Activated CD4-positive, alpha-beta T cell treated with anti-CD3 and anti-CD28 coated beads, Interleukin-2, Interleukin-6, amounts not matched to agents 100 ng/mL and 50 ng/mL, durations not matched to agents 16 hours and 8 hours (primary cell): Measurements from ENCODE around the gene TBC1D14.

Experiments used
- DNase-seq: peaks from one replicate; pipeline ENCODE4 v3.0.0-alpha.2; 2020

Gene TBC1D14

DNA sequence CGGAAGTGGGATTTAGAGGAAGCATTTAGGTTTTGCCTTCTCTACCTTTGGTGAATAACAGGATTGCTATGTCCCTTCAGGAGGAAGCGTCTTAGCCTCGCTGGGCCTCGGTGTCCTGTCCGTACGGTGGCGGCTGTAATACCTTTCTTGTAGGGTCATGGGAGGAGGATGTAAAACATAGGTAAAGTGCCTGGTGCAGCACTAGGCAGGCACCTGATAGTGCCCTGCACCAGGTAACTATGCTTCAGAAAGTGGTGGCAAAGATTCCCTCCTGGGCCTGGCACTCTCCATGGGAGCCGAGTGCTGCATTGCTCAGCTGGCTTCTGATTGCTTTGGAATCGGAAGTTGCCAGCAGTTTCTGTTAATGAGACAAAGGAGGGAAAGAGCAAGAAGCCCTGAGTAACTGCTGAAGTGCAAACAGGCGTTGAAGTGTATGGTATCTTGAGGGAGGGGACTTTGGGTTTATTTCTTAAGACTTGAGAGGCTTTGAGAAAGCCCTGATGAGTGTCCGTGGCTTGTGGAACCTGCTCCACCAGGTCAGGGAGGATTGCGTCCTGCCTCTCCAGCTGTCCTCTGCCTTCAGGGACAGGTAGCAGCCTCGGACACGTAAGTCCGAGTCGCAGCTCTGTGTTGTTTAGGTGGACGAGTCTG, 45.8 kb downstream of the TBC1D14 start:
- no peak for DNase-seq

DNA sequence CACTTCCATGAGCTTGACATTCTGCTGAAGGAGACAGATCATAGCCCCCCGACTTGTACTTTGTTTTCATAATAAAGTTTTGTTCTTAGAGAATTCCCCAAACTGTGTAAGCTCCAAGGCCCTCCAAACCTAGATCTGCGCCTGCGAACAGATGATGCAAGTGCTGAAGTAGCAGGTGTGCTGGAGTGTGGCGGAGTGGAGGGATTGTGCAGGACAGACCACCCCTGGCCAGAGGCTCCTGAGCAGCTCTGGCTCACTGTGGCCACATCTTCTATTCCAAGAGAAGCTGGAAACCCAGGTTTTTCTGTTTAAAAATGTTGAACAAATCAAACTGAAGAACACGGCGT, 46.4 kb downstream of the TBC1D14 start:
- DNase-seq = no peak

DNA sequence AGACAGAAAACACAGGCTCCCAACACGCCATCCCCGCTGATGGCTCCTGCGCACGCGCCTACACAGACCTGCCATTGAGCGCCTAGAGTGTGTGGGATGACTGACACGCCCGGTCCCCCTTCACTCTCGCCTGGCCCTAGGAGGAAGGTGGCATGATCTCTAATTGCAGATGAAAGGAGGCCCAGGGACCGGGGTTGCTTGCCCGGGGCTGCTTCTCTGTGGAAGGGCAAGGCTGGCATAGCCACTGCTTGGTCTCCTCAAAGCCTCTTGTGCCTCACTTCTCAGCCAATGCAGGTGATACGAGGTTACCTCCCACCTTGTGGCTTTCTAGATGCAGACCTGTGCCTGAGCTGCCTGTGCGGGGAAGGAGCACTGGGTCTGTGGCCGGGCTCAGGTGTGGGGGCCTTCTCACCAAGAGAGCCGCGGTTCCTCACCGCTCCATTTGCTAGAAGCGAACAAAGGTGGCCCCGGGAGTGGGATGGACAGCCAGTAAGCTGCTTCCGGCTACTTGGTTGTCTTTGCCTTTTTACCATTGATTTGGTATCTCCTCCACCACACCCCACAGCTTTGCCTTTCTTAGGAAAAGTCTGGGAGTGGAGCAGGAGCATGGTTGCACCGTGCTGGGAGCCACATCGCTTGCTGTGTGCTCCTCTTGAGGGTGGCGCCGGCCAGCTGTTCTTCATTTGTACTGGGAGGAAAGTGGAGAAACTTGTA, 47.0 kb downstream of the TBC1D14 start:
- DNase-seq = no peak

DNA sequence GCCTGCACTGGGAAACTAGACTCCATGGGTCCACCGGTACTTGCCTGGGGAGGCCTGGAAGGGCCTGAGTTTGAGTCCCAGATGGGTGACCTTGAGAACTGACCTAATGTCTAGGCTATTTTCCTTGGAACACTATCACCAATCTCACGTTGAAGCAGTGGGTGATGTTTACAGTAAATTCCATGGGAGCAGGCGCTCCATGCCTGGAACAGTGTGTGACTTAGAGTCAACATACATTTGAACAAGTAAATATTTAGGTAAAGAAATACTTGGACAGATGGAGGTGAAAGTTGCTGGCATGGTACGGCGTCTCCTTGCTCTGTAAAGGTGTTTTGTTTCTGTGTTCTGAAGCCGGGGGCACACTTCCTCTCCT, 47.5 kb downstream of the TBC1D14 start:
- DNase-seq = no peak

DNA sequence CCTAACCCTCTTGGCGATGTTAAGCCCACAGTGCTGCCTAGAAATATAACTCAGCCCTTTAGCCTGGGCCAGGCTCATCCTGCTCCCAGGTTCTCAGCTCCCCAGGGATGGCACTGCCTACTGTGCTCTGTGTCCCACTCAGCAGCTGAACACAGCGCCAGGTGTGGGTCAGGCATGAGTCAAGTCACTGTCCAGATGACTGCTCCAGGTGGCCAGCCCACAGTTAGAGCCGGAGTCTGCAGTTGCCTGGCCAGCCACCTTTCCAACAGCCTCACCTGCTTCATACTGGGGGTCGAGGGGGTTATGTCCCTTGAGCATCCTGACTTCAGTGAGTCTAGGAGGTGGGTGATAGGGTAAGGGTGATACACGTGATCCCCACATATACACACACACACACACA, 48.4 kb downstream of the TBC1D14 start:
- DNase-seq = no peak

DNA sequence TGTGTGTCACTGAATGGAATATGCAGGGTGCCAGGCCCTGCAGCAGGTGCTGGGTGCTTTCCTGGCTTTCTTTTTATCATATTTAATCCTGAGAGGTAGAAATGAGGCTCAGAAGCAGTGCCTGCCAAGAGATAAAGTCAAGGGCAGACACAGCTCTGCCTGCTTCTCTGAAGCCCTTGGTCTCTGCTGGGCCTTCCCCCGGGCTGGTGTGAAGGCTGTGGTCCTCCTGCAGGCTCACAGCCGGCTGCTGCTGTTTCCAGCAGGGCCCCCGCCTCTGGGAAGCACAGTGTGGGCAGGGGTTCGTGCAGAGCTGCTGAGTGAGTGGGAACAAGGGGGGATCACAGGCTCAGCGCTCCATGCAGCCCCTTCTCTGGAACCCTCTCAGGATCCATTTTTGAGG, 49.6 kb downstream of the TBC1D14 start:
- no peak for DNase-seq

DNA sequence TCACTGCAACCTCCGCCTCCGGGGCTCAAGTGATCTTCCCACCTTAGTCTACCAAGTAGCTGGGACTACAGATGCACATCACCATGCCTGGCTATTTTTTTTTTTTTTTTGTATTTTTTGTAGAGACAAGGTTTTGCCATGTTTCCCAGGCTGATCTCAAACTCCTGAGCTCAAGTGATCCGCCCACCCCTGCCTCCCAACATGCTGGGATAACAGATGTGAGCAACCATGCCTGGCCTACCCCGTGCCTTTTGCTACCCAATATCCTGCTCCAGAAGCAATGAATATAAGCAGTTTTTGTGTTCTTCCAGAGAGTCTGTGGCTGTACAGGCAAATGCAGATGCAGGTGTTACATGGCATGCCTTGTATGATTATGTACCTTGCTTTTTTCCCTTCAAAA, 50.5 kb downstream of the TBC1D14 start:
- DNase-seq = no peak

DNA sequence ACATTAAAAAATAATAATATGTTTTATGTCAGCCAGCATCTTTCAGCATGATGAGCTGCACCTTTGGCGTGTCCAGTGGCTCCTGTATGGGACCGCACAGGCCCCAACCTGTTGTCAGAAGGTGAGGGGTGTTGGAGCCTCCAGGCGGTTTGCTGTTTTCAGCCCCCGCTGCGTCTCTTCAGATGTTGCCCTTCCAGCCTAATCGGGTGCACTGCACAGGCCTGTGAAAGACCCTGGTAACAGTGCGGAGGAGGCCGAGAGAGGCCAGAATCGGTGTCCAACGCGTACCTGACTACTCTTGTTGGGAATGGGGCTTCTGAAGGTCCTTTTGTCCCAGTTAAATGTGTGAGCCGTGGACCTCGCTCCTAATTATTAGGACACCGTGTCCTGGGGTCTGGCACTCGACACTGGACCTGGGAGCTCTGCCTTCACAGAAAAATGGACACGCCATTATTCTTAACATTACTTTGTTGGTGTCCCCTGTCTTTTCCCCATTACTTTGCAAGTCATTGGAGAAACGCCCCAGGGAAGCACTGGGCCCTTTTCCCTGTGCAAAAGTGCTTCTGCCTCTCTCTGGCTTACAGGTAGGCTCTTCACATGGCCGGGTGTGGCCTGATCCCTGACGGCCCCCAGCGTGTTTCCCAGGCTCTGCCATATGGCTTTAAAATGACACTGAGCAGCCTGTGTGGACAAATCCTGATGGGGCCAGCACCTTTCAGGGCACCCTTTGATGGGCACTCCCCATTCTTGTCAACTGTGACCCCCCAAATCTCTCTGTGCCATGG, 51.2 kb downstream of the TBC1D14 start:
- DNase-seq = no peak

DNA sequence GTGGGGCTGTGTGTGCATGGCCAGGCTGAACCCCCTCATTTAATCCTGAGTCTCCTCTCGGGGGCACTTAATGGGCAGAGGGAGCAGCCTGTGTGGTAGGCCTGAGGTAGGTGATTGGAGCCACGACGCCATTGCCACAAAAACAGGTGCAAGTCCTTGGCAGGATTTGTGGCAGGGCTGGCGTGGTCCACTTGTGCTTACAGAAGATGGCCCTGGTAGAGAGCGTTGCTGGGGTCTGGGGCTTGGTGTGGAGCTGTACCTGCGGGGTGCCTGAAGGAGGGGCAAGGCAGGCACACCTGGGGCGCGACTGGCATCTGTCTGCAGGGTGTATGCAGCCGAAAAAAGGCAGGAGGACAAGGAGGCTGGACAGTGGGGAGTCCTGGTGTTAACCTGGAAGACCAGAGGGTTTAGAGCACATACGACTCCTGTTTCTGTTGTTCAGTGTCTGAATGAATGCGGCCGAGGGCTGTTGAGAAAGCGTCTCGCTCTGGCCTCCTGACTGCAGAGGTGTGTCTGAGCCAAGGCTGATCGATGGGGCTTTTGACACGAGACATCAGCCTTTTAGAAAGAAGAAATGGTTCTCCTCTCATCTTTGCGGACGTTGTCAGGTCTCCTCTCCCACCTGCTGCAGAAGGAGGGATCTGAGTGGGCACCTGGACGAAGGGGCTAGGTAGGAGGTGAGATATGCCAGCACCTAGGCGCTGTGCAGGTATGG, 52.0 kb downstream of the TBC1D14 start:
- no peak for DNase-seq

DNA sequence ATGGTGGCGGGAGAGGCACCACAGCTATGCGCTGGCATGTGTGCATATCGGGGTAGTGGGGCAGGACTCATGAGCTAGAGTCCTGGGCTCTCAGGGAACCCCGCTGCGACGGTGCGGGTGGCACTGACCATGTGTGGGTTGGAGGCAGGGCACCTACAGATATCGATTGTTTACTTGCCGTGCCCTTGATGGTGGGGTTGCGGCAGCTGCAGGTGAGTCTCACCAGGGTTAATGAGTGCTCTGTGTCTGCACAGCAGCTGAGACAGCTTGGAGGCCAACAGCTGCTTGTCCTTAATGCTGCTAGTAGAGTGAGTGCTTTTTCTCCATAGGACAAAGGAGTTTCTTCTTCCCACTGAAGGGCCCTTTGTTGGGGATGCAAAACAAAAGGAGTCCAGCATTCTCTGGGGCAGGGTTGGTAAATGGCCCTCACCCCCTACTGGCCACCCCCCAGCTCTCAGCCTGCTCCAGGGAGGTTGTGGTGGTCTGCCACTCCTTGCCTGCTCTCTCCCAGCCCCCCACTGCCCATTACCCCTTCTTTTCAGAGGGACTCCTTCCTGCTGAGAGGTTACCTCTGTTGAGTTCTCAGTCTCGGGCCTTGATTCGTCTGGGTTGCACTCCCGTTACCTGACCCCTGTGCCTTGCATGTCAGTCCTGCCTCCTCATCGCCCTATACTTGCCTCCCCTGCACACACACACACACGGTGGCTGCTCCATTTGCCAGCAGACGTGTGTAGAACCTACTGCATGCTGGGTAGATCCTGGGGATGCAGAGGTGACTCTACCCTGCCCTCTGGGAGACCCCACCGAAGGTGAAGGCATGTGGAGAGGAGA, 52.8 kb downstream of the TBC1D14 start:
- no peak for DNase-seq

DNA sequence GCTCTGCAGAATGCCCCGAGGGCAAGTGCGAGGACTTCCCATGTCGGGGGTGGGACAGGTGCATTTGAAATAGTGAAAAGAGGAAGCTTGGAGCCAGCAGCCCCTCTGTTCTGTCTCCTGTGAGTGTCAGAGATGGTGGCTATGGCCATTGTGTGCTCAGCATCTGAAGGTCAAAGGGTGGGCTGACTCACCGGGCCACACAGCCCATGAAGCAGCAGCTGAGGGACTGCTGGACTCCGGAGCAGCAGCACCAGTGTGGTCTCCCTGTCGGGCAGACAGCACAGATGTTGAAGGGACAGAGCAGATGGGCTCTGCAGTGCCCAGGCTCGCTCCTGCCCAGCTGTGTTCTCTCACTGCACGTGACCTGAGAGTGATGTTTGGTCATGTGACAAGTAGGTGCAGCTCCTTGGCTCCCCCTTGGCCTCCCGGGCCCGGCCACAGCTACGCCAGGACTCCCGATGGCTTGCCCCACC, 53.5 kb downstream of the TBC1D14 start:
- DNase-seq = no peak

DNA sequence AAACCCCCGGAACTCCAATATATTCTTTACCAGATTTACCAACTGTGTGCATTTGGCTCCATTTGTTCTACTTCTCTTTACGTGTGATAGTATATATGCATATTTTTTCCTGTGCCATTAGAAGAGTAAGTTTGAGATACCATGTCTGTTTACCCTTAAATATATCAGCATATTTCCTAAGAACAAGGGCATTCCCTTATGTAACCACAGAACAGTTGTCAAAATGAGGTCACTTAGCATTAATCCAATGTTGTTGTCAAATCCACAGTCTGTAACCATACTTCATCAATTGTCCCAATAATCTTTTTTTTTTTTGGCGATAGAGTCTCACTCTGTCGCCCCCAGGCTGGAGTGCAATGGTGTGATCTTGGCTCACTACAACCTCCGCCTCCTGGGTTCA, 55.2 kb downstream of the TBC1D14 start:
- DNase-seq = no peak

DNA sequence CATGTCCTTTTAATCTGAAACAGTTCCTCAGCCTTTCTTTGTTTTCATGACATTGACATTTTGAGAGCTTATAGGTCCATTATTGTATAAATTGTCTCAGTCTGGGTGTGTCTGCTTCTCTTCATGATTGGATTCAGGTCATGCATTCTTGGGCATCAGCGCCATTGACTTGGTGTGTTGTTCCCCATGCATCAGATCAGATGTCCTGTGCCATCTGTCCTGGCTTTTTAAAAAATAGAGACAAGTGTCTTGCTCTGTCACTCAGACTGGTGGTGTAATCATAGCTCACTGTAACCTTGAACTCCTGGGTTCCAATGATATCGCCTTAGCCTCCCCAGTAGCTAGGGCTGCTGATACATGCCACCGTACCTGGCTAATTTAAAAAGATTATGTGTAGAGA, 55.7 kb downstream of the TBC1D14 start:
- no peak for DNase-seq

DNA sequence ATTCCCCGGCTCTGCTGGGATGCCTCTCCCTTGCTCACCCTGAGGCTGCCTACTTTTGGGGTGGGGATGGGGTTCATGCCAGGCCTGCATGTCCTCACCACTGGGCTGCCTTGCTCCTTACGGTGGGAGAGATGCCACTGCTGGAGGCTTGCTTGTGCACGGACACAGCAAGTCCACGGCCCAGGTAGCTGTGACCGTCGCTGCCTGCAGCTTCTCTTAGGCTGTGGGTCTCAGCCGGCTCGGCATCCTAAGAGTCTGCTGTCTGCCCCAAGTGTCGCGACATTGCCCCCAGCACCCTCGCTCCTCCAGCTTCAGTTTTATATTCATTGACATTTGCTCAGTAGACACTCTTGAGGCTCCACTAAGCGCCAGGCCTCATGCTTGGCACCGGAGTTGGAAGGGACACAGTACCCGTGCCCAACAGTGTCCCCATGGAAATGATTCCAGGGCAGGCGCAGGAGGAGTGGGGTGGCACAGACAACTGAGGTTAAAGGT, 58.3 kb downstream of the TBC1D14 start:
- DNase-seq = no peak

DNA sequence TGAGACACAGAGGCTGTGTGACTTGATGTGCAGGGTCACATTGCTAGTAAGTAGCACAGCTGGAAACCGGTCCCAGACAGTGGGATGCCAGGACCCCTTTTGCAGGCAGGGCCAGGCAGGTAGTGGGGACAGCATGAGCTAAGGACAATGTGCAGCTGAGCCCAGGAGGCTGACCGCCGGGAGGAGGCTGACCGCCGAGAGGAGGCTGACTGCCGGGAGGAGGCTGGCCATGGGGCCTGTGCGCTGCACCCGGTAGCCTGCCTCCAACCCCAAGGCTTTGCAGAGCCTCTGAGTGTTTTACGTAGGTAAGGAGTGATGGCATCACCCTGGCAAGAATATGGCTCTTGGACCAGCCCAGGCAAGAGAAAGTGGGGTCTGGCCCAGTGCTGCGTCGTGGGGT, 58.9 kb downstream of the TBC1D14 start:
- DNase-seq = no peak

DNA sequence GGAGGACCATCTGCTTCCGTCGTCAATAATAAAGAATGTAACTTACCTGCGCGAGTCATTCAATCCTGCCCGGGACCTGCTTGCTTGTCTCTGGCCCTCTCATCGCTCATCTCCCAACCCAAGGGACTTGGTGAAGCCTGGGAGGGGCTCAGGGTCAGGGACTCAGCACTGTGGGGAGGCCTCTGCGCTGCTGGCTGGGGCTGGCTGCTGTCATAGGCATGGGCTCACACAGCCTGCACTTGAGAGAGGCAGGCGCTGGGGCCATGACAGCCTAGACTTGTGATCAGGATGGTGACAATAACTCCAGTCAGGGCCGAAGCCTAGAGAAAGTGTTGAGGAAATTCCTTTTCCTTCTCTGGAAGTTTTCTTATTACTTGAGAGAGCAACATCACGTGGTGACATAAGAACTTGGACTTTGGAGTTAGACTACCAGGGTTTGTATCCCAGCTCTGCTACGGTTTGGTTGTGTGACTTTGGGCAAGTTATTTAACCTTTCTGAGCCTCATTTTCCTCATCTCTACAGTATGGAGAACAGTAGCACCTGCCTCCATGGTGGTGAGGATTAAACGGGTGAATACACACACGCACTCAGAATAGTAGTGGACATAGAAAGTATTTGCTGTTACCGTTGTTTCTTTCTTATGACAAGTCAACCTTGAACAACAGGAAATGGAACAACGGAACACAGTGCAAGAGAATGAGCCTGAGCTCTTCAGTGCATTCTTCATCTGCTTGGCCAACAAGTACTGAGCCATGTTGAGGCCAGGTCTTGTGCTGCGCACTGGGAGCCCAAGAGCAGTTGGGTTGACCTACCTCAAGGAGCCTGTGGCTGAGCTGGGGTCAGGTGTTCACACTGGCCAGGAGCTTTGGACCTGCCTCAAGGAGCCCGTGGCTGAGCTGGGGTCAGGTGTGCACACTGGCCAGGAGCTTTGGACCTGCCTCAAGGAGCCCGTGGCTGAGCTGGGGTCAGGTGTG, 60.5 kb downstream of the TBC1D14 start:
- no peak for DNase-seq

DNA sequence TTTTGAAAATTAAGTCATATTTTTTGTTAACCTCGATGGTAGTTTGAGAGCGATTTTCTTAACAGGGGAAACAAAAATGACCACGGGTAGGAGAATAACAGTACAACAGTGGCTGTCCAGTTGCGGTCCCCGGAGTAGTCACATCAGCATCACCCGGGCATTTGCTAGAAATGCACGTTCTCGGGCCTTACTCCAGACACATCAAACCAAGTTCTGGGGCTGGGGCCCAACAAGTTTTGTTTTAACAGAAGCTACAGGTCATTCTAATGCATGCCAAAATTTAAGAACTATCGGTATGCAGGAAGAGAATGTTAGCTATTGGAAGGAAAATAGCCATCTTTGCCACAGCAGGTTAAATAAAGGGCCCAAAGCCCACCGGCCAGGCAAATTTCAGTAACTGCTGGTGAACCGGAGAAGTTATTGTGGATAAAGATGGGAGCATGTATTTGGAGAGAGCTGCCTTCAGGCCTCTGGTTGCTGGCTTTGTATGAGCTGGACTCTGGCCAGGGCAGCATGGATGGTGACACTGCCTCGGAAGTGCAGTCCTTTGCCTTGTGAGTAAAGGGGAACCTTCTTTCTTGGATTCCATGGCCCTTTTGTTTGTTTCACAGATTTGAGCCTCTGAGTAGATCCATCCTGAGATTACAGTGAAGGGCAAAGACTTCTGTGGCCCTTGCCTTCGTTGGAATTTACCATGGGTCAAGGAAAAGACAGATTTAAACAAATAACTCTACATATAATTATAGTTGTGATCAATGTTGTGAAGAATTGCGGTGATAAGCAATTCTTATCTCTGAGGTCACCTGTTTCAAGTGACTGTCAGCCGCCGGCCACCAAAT, 62.1 kb downstream of the TBC1D14 start:
- no peak for DNase-seq

DNA sequence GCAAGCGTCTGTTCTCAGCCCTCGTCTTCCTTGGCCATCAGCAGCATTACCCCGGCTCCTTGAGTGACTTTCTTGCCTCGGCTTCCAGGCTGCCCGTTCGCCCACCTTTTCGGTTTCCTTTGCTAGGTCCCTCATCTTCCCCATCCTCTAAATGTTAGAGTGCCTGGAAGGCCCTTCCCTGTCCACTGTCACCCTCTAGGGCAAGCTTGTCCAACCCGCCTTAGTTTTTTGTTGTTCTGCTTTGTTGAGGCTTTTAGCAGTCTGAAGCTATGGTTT, 62.7 kb downstream of the TBC1D14 start:
- no peak for DNase-seq

DNA sequence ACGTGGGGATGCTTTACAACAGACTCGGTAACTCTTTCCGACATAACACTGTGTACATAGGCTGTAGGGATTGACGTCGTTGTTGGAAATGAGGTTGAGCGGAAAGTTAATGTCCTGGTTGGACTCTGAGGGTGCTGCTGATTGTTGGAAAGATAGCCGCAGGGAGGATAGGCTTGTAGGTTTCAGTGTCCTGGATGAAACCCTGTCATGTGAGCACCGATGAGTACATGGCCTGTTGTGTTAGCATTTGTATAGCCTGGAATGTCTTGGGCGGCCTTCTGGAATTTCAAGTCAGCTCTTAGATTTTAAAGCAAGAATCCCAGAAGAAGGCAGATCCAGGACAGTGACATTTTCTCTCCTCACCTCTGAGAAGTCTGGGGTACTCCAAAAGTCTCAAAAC, 63.3 kb downstream of the TBC1D14 start:
- DNase-seq = no peak

DNA sequence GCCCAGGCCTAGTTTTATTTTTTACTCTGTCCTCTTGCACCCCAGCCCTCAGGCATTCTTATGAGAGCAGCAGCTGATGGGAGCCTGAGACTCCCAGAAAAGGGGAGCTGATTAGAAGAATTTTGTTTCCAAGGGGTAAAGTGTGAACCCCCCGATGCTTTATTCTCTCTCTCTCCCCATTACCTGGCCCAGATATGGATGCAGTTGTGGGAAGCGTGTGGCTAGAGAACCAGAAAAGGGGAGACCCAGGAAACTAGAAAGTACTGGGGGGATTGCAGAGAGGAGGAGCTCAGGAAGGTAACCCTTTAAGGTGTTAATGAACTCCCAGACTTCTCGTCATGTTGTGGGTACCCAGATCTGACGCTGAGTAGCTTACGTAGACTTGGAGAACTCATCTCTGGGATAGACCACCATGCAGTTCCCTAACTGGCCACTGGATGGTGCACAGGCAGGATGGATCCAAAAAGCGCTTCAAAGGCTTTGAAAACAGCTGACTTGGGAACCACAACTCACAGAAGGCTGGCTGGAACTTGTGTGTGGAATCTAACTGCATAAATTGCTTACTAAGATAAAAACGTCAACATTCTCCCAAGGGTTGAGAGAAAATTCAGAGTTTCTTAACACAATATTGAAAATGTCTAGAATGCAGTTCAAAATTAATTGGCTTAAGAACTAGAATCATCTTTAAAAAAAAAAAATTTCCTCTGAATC, 64.7 kb downstream of the TBC1D14 start:
- peak; percentile 85 for DNase-seq
